Liver (tissue), 9 donors: ENCODE results near the gene EID2B. TPM values are rescaled to one million over a fixed set of nuclear protein-coding genes. Genes with fewer than 3 reads are reported as not detected.

ENCODE experiments used
- DNase-seq: peaks from one replicate; pipeline ENCODE4 v3.0.0-alpha.2; 2017; ENCODE audit warnings: low spot score
- H3K27ac ChIP-seq, 2 donors: one replicate each; pipeline ENCODE4 v1.7.0; 2013; ENCODE audit warnings: inconsistent platforms in 2 of 2, low read length in 2 of 2, control low read depth in 1 of 2, low read depth in 1 of 2, mild to moderate bottlenecking in 1 of 2
- H3K27me3 ChIP-seq, 4 donors: one replicate each; pipeline versions ENCODE4 v1.6.1 to v1.7.0; 2013; ENCODE audit warnings: low read length in 3 of 4, inconsistent platforms in 1 of 4, mild to moderate bottlenecking in 1 of 4, moderate library complexity in 1 of 4; ENCODE audit not compliant: control insufficient read depth in 4 of 4, insufficient read depth in 4 of 4
- H3K36me3 ChIP-seq, 4 donors: one replicate each; pipeline versions ENCODE4 v1.6.1 to v1.7.0; 2013; ENCODE audit warnings: low read length in 3 of 4, mild to moderate bottlenecking in 3 of 4, low read depth in 1 of 4, moderate library complexity in 1 of 4; ENCODE audit not compliant: control insufficient read depth in 4 of 4, insufficient read depth in 3 of 4
- H3K4me1 ChIP-seq, 4 donors: one replicate each; pipeline versions ENCODE4 v1.6.1 to v1.7.0; 2013; ENCODE audit warnings: low read length in 3 of 4, mild to moderate bottlenecking in 3 of 4, moderate library complexity in 1 of 4; ENCODE audit not compliant: control insufficient read depth in 4 of 4, insufficient read depth in 4 of 4
- H3K4me3 ChIP-seq, 3 donors: one replicate each; pipeline versions ENCODE4 v1.6.1 to v1.7.0; 2013; ENCODE audit warnings: low read length in 3 of 3, control low read depth in 1 of 3, low read depth in 1 of 3, mild to moderate bottlenecking in 1 of 3
- H3K9ac ChIP-seq, 2 donors: one replicate each; pipeline ENCODE4 v1.7.0; 2013; ENCODE audit warnings: low read length in 2 of 2, mild to moderate bottlenecking in 2 of 2, moderate library complexity in 2 of 2, control low read depth in 1 of 2, low read depth in 1 of 2
- H3K9me3 ChIP-seq, 4 donors: one replicate each; pipeline versions ENCODE4 v1.6.1 to v1.7.0; 2013; ENCODE audit warnings: low read length in 3 of 4; ENCODE audit not compliant: control insufficient read depth in 4 of 4
- EGR1 ChIP-seq, 2 donors: IDR thresholded peaks; 2 replicates each; pipeline ENCODE4 v1.6.1; 2016 to 2018; ENCODE audit warnings: antibody characterized with exemption in 2 of 2, low read depth in 2 of 2
- FOXA1 ChIP-seq: IDR thresholded peaks from 2 replicates; pipeline ENCODE4 v1.6.1; 2016; ENCODE audit warnings: antibody characterized with exemption
- GABPA ChIP-seq, 2 donors: IDR thresholded peaks in 1 of 2; conservative IDR thresholded peaks in 1 of 2; 2 replicates each; pipeline ENCODE4 v1.6.1; 2016; ENCODE audit warnings: antibody characterized with exemption in 2 of 2, mild to moderate bottlenecking in 1 of 2, moderate library complexity in 1 of 2
- HNF4A ChIP-seq, 2 donors: conservative IDR thresholded peaks; 2 replicates each; pipeline ENCODE4 v1.6.1; 2016; ENCODE audit warnings: antibody characterized with exemption in 2 of 2, mild to moderate bottlenecking in 2 of 2
- HNF4G ChIP-seq: IDR thresholded peaks from 2 replicates; pipeline ENCODE4 v1.6.1; 2016; ENCODE audit warnings: antibody characterized with exemption
- JUND ChIP-seq, 2 donors: IDR thresholded peaks; 2 replicates each; pipeline ENCODE4 v1.6.1; 2016; ENCODE audit warnings: antibody characterized with exemption in 2 of 2
- NR2F2 ChIP-seq: IDR thresholded peaks from 2 replicates; pipeline ENCODE4 v1.6.1; 2016; ENCODE audit warnings: antibody characterized with exemption
- RAD21 ChIP-seq, 2 donors: IDR thresholded peaks; 2 replicates each; pipeline ENCODE4 v1.6.1; 2016; ENCODE audit warnings: antibody characterized with exemption in 2 of 2, mild to moderate bottlenecking in 2 of 2
- SP1 ChIP-seq: IDR thresholded peaks from 2 replicates; pipeline ENCODE4 v1.6.1; 2018; ENCODE audit warnings: antibody characterized with exemption, mild to moderate bottlenecking
- TAF1 ChIP-seq: conservative IDR thresholded peaks from 2 replicates; pipeline ENCODE4 v1.6.1; 2016; ENCODE audit warnings: antibody characterized with exemption, mild to moderate bottlenecking
- YY1 ChIP-seq: IDR thresholded peaks from 2 replicates; pipeline ENCODE4 v1.6.1; 2016; ENCODE audit warnings: antibody characterized with exemption, mild to moderate bottlenecking
- WGBS: extraction: QIAGEN DNeasy Blood & Tissue Kit; methylation state at CpG from one replicate; pipeline ENCODE4 v1.1.7; 2013; 5-methylcytosine and 5-hydroxymethylcytosine counted together
- polyA plus RNA-seq, 2 donors: library from polyadenylated mRNA; stranded (reverse) in 1 of 2; unstranded in 1 of 2; fragments of 200-250 nt in 1 of 2; fragments of >200 nt in 1 of 2; fragmentation: Nextera tagmentation in 1 of 2; extraction: Ambion mirVana in 1 of 2; gene quantifications; one replicate each; pipeline versions ENCODE4 v1.2.1 to v1.2.3, GENCODE V29; 2013 to 2015
- total RNA-seq, 2 donors: library from RNA; depleted of rRNA; stranded (reverse); fragments of >200 nt; gene quantifications; one replicate each; pipeline ENCODE4 v1.2.3, GENCODE V29; 2014
- TF ChIP-seq, protein P1 (sequence below): IDR thresholded peaks from 2 replicates; pipeline ENCODE4 v1.6.1; 2016; ENCODE audit warnings: antibody characterized with exemption
- TF ChIP-seq, protein P2 (sequence below): fragments of 150-350 bp; IDR thresholded peaks from 2 replicates; pipeline ENCODE4 v1.5.1; 2017; ENCODE audit warnings: improper control_type of control experiment, low read depth, low read length; ENCODE audit not compliant: missing input control
- TF ChIP-seq, protein P3 (sequence below): IDR thresholded peaks from 2 replicates; pipeline ENCODE4 v1.6.1; 2016; ENCODE audit warnings: antibody characterized with exemption
- TF ChIP-seq, protein P4 (sequence below): IDR thresholded peaks from 2 replicates; pipeline ENCODE4 v1.6.1; 2016; ENCODE audit warnings: antibody characterized with exemption, mild to moderate bottlenecking
- TF ChIP-seq, protein P5 (sequence below): IDR thresholded peaks from 2 replicates; pipeline ENCODE4 v1.6.1; 2016; ENCODE audit warnings: antibody characterized with exemption
- donor health status: healthy.
- donor health status: healthy.
- donor health status: healthy.
- donor health status: healthy.
- donor health status: healthy.

The EID2B gene
- total and polyA plus RNA-seq, 4 donors, result 0.38 to 1.4 (median 1.1) TPM

DNA sequence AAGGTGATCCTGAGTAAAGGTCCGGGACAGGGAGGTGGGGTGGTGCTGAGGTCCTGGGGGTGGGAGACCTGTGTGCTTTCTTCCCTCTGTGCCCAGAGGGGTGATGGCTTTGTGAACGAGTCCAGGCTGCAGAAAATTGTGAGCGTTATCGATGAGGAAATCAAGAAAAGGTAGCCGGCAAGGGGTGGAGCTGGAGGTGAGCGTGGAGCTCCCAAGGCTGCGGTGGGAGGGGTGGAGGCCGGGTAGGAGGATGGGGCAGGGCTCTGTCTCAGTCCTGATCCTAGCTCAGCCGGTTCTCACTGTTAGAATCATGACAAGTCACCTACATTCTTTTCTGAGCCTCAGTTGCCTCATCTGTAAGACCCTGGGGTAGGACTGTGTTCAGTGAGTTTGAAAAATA lies 13.7 kb downstream of the EID2B start (continued):
- TF ChIP-seq, protein P1, sequence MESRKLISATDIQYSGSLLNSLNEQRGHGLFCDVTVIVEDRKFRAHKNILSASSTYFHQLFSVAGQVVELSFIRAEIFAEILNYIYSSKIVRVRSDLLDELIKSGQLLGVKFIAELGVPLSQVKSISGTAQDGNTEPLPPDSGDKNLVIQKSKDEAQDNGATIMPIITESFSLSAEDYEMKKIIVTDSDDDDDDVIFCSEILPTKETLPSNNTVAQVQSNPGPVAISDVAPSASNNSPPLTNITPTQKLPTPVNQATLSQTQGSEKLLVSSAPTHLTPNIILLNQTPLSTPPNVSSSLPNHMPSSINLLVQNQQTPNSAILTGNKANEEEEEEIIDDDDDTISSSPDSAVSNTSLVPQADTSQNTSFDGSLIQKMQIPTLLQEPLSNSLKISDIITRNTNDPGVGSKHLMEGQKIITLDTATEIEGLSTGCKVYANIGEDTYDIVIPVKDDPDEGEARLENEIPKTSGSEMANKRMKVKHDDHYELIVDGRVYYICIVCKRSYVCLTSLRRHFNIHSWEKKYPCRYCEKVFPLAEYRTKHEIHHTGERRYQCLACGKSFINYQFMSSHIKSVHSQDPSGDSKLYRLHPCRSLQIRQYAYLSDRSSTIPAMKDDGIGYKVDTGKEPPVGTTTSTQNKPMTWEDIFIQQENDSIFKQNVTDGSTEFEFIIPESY, result no peak
- TF ChIP-seq, protein P2, sequence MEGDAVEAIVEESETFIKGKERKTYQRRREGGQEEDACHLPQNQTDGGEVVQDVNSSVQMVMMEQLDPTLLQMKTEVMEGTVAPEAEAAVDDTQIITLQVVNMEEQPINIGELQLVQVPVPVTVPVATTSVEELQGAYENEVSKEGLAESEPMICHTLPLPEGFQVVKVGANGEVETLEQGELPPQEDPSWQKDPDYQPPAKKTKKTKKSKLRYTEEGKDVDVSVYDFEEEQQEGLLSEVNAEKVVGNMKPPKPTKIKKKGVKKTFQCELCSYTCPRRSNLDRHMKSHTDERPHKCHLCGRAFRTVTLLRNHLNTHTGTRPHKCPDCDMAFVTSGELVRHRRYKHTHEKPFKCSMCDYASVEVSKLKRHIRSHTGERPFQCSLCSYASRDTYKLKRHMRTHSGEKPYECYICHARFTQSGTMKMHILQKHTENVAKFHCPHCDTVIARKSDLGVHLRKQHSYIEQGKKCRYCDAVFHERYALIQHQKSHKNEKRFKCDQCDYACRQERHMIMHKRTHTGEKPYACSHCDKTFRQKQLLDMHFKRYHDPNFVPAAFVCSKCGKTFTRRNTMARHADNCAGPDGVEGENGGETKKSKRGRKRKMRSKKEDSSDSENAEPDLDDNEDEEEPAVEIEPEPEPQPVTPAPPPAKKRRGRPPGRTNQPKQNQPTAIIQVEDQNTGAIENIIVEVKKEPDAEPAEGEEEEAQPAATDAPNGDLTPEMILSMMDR, result no peak
- no peak for TF ChIP-seq FOXA1

DNA sequence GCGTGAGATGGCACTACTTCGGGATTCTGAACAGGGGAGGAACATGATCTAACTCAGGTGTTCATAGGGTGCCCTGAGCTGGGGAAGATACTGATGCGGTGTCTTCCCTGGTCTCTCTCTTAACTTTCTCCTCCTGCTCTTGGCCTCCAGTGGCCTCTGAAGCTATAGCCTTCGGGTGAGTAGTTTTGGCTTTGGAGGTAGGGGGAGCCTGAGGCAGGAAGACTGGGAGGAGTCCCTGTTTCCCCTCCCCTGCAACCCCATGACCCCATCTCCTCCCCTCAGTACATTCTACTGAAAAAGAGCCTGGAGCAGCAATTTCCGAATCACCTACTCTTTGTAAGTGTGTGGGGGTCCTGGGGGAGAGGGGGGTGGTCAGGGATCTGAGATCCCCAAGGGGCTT lies 14.2 kb downstream of the EID2B start:
- H3K4me3 ChIP-seq, result no peak overlapping the region
- no peak for DNase-seq
- H3K27me3 ChIP-seq, result peaks cover 0 to 15% (median 9%) of the 10 kb centered on the region in 4 donors
- WGBS, result 70% methylated on average over 5 of the region's 5 CpGs
- no peak overlapping the region for H3K27ac ChIP-seq
- H3K9me3 ChIP-seq, result no peaks in the 10 kb centered on the region
- no peak for TF ChIP-seq NR2F2
- no peak for TF ChIP-seq HNF4A (conservative IDR thresholded peaks at IDR 0.05)
- no peak for TF ChIP-seq HNF4G
- TF ChIP-seq JUND (IDR thresholded peaks at IDR 0.05), result no peak
- TF ChIP-seq, protein P3, sequence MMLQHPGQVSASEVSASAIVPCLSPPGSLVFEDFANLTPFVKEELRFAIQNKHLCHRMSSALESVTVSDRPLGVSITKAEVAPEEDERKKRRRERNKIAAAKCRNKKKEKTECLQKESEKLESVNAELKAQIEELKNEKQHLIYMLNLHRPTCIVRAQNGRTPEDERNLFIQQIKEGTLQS, result no peak
- TF ChIP-seq SP1, result no peak
- TF ChIP-seq, protein P4, sequence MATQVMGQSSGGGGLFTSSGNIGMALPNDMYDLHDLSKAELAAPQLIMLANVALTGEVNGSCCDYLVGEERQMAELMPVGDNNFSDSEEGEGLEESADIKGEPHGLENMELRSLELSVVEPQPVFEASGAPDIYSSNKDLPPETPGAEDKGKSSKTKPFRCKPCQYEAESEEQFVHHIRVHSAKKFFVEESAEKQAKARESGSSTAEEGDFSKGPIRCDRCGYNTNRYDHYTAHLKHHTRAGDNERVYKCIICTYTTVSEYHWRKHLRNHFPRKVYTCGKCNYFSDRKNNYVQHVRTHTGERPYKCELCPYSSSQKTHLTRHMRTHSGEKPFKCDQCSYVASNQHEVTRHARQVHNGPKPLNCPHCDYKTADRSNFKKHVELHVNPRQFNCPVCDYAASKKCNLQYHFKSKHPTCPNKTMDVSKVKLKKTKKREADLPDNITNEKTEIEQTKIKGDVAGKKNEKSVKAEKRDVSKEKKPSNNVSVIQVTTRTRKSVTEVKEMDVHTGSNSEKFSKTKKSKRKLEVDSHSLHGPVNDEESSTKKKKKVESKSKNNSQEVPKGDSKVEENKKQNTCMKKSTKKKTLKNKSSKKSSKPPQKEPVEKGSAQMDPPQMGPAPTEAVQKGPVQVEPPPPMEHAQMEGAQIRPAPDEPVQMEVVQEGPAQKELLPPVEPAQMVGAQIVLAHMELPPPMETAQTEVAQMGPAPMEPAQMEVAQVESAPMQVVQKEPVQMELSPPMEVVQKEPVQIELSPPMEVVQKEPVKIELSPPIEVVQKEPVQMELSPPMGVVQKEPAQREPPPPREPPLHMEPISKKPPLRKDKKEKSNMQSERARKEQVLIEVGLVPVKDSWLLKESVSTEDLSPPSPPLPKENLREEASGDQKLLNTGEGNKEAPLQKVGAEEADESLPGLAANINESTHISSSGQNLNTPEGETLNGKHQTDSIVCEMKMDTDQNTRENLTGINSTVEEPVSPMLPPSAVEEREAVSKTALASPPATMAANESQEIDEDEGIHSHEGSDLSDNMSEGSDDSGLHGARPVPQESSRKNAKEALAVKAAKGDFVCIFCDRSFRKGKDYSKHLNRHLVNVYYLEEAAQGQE, result no peak
- TF ChIP-seq YY1, result no peak
- TF ChIP-seq EGR1 (IDR thresholded peaks at IDR 0.05; ENCODE audit: low read depth in 2 of 2), result no peak
- TF ChIP-seq RAD21 (IDR thresholded peaks at IDR 0.05), result no peak
- TF ChIP-seq, protein P5, sequence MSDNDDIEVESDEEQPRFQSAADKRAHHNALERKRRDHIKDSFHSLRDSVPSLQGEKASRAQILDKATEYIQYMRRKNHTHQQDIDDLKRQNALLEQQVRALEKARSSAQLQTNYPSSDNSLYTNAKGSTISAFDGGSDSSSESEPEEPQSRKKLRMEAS, result no peak
- TF ChIP-seq TAF1, result no peak
- TF ChIP-seq GABPA (IDR thresholded peaks at IDR 0.05 in 1 of 2, conservative IDR thresholded peaks at IDR 0.05 in 1 of 2), result no peak
- no peak for TF ChIP-seq FOXA1
- peaks cover 5 to 12% (median 7%) of the 10 kb centered on the region in 4 donors for H3K4me1 ChIP-seq
- H3K9ac ChIP-seq, result no peak overlapping the region
- no peaks in the 10 kb centered on the region for H3K36me3 ChIP-seq
